Measurements from ENCODE around the gene PPM1L.
"Not testable (repeated sequence)": the region's sequence is repeated elsewhere in the genome, so short reads cannot be mapped to it uniquely, and the experiment has no call there.

Gene PPM1L

DNA sequence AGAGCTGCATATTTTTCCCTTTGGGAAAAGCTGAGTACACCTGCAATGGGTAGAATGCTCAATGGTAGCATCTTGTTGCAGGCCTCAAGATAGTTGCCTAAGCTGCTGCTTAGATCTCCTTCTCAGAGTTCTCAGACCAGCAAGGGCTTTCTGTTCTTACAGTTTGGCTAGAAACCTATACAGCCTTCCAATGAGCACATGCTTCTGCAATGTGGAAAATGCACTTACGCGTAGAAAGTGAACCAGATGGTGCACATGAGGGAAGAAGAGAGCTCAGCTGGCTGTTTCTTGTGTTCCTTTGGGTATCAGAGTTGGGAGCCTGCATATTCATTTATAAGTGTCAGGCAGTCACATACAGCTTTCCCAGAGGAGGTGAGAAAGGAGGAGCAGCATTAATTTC lies 212.7 kb downstream of the PPM1L start:
- Histone ChIP-seq H3K9ac (ENCODE audit: low read length) (no peak overlapping the region), H3K9me3 (ENCODE audit: low read length) (no peaks in the 10 kb centered on the region), H3K36me3 (ENCODE audit: insufficient read depth, low read length) (no peaks in the 10 kb centered on the region), H3K27me3 (ENCODE audit: control insufficient read depth in 1 of 2, insufficient read depth in 2 of 2, low read length in 2 of 2) (no peaks in the 10 kb centered on the region), H3K4me1 (ENCODE audit: insufficient read depth, low read length) (peaks cover 4% of the 10 kb centered on the region), H3K27ac (ENCODE audit: low read depth, low read length) (no peak overlapping the region), H3K4me3 (ENCODE audit: low read depth in 1 of 2, low read length in 2 of 2) (no peak overlapping the region)

GRCh38 chr3:160973067-160973809 lies 217.2 kb downstream of the PPM1L start:
- H3K27ac ChIP-seq (ENCODE audit: low read depth, low read length): no peak overlapping the region
- no peaks in the 10 kb centered on the region for H3K27me3 ChIP-seq (ENCODE audit: control insufficient read depth in 1 of 2, insufficient read depth in 2 of 2, low read length in 2 of 2)
- H3K4me1 ChIP-seq (ENCODE audit: insufficient read depth, low read length): peaks cover 4% of the 10 kb centered on the region
- no peak overlapping the region for H3K4me3 ChIP-seq (ENCODE audit: low read depth in 1 of 2, low read length in 2 of 2)
- no peaks in the 10 kb centered on the region for H3K9me3 ChIP-seq (ENCODE audit: low read length)
- H3K9ac ChIP-seq (ENCODE audit: low read length): no peak overlapping the region
- H3K36me3 ChIP-seq (ENCODE audit: insufficient read depth, low read length): no peaks in the 10 kb centered on the region

- Histone ChIP-seq H3K9me3 (ENCODE audit: low read length) (no peaks in the 10 kb centered on the region), H3K4me3 (ENCODE audit: low read depth in 1 of 2, low read length in 2 of 2) (no peak overlapping the region), H3K27me3 (ENCODE audit: control insufficient read depth in 1 of 2, insufficient read depth in 2 of 2, low read length in 2 of 2) (no peaks in the 10 kb centered on the region), H3K27ac (ENCODE audit: low read depth, low read length) (no peak overlapping the region), H3K4me1 (ENCODE audit: insufficient read depth, low read length) (peaks cover 4% of the 10 kb centered on the region), H3K36me3 (ENCODE audit: insufficient read depth, low read length) (no peaks in the 10 kb centered on the region), H3K9ac (ENCODE audit: low read length) (no peak overlapping the region)
These were observed 221.7 kb downstream of the PPM1L start for GRCh38 chr3:160977773-160978172.

DNA sequence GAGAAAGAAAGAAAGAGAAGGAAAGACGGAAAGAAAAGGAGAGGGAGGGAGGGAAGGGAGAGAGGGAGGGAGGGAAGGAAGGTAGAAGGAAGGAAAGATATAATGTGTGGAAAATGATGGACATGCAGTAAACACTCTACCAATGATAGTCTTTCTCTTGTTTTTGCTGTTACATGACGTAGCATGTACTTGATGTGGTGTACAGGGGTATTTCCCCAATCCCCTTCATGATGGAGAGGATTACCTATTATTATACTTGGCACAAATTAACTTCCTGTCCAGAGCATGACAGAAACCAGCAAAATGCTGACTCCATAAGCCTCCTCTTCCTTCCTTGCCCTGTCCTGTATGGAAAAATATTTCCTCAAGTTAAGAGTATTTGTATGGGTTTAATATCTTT lies 224.7 kb downstream of the PPM1L start:
- Histone ChIP-seq H3K9me3 (ENCODE audit: low read length) (no peaks in the 10 kb centered on the region), H3K27ac (ENCODE audit: low read depth, low read length) (no peak overlapping the region), H3K36me3 (ENCODE audit: insufficient read depth, low read length) (no peaks in the 10 kb centered on the region), H3K27me3 (ENCODE audit: control insufficient read depth in 1 of 2, insufficient read depth in 2 of 2, low read length in 2 of 2) (no peaks in the 10 kb centered on the region), H3K9ac (ENCODE audit: low read length) (no peak overlapping the region), H3K4me3 (ENCODE audit: low read depth in 1 of 2, low read length in 2 of 2) (no peak overlapping the region), H3K4me1 (ENCODE audit: insufficient read depth, low read length) (no peaks in the 10 kb centered on the region)

- no peaks in the 10 kb centered on the region for H3K27me3 ChIP-seq (ENCODE audit: control insufficient read depth in 1 of 2, insufficient read depth in 2 of 2, low read length in 2 of 2)
- H3K36me3 ChIP-seq (ENCODE audit: insufficient read depth, low read length): no peaks in the 10 kb centered on the region
- no peaks in the 10 kb centered on the region for H3K9me3 ChIP-seq (ENCODE audit: low read length)
- H3K4me3 ChIP-seq (ENCODE audit: low read depth in 1 of 2, low read length in 2 of 2): no peak overlapping the region
- no peak overlapping the region for H3K9ac ChIP-seq (ENCODE audit: low read length)
- no peaks in the 10 kb centered on the region for H3K4me1 ChIP-seq (ENCODE audit: insufficient read depth, low read length)
- no peak overlapping the region for H3K27ac ChIP-seq (ENCODE audit: low read depth, low read length)
These were observed 225.3 kb downstream of the PPM1L start for GRCh38 chr3:160981217-160981938.

DNA sequence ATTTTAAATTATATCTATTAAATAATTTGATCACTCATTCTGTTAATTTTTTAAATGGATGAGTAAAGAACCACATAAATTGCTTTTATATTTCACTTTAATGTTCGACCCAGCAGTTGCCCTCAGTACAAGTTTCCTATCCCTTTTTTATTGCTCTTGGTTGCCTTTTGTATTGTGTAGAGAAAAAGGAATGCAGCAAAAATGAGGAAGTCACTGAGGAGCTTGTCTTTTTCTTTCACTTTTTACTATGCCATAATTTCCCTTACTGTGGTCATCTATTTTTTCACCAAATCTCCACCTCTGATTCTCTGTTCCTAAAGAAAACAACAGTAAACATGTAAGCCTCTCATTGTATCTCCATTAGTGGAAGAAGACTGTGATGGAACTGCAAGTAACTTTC lies 226.5 kb downstream of the PPM1L start:
- Histone ChIP-seq H3K27me3 (ENCODE audit: control insufficient read depth in 1 of 2, insufficient read depth in 2 of 2, low read length in 2 of 2) (no peaks in the 10 kb centered on the region), H3K4me1 (ENCODE audit: insufficient read depth, low read length) (no peaks in the 10 kb centered on the region), H3K36me3 (ENCODE audit: insufficient read depth, low read length) (no peaks in the 10 kb centered on the region), H3K9ac (ENCODE audit: low read length) (no peak overlapping the region), H3K9me3 (ENCODE audit: low read length) (no peaks in the 10 kb centered on the region), H3K27ac (ENCODE audit: low read depth, low read length) (no peak overlapping the region), H3K4me3 (ENCODE audit: low read depth in 1 of 2, low read length in 2 of 2) (no peak overlapping the region)

DNA sequence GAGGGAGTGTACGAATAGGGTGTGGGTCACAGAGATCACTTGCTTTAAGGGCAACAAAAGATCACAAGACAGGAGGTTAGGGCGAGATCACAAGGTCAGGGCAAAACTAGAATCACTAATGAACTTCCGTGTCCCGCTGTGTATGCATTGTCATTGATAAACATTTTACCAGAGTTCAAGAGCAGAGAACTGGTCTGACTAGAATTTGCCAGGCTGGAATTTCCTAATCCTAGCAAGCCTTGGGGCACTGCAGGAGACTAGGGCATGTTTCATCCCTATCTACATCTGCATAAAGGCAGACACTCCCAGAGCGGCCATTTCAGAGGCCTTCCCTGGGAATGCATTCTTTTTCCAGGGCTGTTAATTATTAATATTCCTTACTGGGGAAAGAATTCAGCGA lies 227.9 kb downstream of the PPM1L start:
- not testable (repeated sequence) for H3K9ac ChIP-seq (ENCODE audit: low read length)

GRCh38 chr3:160986069-160986468 lies 230.0 kb downstream of the PPM1L start:
- H3K9me3 ChIP-seq (ENCODE audit: low read length): no peaks in the 10 kb centered on the region
- no peaks in the 10 kb centered on the region for H3K27me3 ChIP-seq (ENCODE audit: control insufficient read depth in 1 of 2, insufficient read depth in 2 of 2, low read length in 2 of 2)
- H3K9ac ChIP-seq (ENCODE audit: low read length): no peak overlapping the region
- H3K27ac ChIP-seq (ENCODE audit: low read depth, low read length): no peak overlapping the region
- H3K36me3 ChIP-seq (ENCODE audit: insufficient read depth, low read length): no peaks in the 10 kb centered on the region
- H3K4me1 ChIP-seq (ENCODE audit: insufficient read depth, low read length): peaks cover 3% of the 10 kb centered on the region
- H3K4me3 ChIP-seq (ENCODE audit: low read depth in 1 of 2, low read length in 2 of 2): no peak overlapping the region

More for the DNA sequence above, 227.9 kb downstream of the PPM1L start:
- H3K4me1 ChIP-seq (ENCODE audit: insufficient read depth, low read length); H3K4me3 ChIP-seq (ENCODE audit: low read depth in 1 of 2, low read length in 2 of 2); H3K27me3 ChIP-seq (ENCODE audit: control insufficient read depth in 1 of 2, insufficient read depth in 2 of 2, low read length in 2 of 2); H3K27ac ChIP-seq (ENCODE audit: low read depth, low read length); H3K9me3 ChIP-seq (ENCODE audit: low read length); H3K36me3 ChIP-seq (ENCODE audit: insufficient read depth, low read length): not testable (repeated sequence)

- Histone ChIP-seq H3K4me1 (ENCODE audit: insufficient read depth, low read length) (peaks cover 3% of the 10 kb centered on the region), H3K9ac (ENCODE audit: low read length) (no peak overlapping the region), H3K27ac (ENCODE audit: low read depth, low read length) (no peak overlapping the region), H3K36me3 (ENCODE audit: insufficient read depth, low read length) (no peaks in the 10 kb centered on the region), H3K4me3 (ENCODE audit: low read depth in 1 of 2, low read length in 2 of 2) (no peak overlapping the region), H3K27me3 (ENCODE audit: control insufficient read depth in 1 of 2, insufficient read depth in 2 of 2, low read length in 2 of 2) (no peaks in the 10 kb centered on the region), H3K9me3 (ENCODE audit: low read length) (no peaks in the 10 kb centered on the region)
These were observed 232.2 kb downstream of the PPM1L start for GRCh38 chr3:160987982-160988964.

DNA sequence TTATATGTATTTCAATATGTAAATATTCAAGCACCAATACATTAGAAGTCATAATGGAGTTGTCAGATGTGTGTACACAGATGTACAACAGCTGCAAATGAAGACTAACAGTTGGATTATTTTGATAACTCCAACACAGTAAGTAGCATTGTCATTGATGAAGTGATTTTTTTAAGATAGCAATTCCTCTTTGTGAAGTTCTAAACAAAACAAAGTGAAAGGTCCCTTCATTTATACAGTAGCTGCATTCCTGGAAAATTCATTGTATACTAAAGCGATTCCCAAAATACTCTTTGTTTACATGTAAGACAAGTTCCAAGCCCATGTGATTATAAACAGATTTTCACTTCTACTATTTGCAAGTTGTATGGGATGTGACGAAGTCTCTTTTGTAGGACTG lies 234.4 kb downstream of the PPM1L start:
- H3K9me3 ChIP-seq (ENCODE audit: low read length): no peaks in the 10 kb centered on the region
- no peak overlapping the region for H3K4me3 ChIP-seq (ENCODE audit: low read depth in 1 of 2, low read length in 2 of 2)
- H3K4me1 ChIP-seq (ENCODE audit: insufficient read depth, low read length): peaks cover 3% of the 10 kb centered on the region
- H3K36me3 ChIP-seq (ENCODE audit: insufficient read depth, low read length): no peaks in the 10 kb centered on the region
- H3K27me3 ChIP-seq (ENCODE audit: control insufficient read depth in 1 of 2, insufficient read depth in 2 of 2, low read length in 2 of 2): no peaks in the 10 kb centered on the region
- no peak overlapping the region for H3K9ac ChIP-seq (ENCODE audit: low read length)
- no peak overlapping the region for H3K27ac ChIP-seq (ENCODE audit: low read depth, low read length)

DNA sequence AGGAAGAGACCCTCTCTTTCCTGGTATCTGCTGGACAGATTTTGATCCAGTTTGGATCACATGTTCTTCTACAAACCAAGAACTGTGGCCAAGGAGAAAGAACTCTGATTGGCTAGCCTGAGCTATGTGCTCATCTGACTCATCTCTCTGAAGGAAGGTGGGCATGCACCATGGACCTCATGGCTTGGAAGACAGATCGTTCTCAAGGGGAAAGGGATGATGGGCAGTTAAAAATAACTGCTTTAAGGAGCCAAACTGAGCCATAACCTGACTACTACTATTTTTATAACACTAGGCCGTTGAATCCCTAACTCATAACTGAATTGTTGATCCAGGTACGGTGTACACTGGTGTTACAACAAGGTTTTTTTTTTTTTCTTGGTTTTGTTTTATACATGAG lies 236.7 kb downstream of the PPM1L start:
- no peaks in the 10 kb centered on the region for H3K9me3 ChIP-seq (ENCODE audit: low read length)
- no peak overlapping the region for H3K9ac ChIP-seq (ENCODE audit: low read length)
- H3K27ac ChIP-seq (ENCODE audit: low read depth, low read length): no peak overlapping the region
- H3K27me3 ChIP-seq (ENCODE audit: control insufficient read depth in 1 of 2, insufficient read depth in 2 of 2, low read length in 2 of 2): no peaks in the 10 kb centered on the region
- peaks cover 3% of the 10 kb centered on the region for H3K4me1 ChIP-seq (ENCODE audit: insufficient read depth, low read length)
- H3K4me3 ChIP-seq (ENCODE audit: low read depth in 1 of 2, low read length in 2 of 2): no peak overlapping the region
- no peaks in the 10 kb centered on the region for H3K36me3 ChIP-seq (ENCODE audit: insufficient read depth, low read length)
